GF-D8 (cell line): ENCODE results near the gene HEXB.
A peak's percentile ranks its signal among the peaks of the same experiment; 100 is the strongest.
"Not testable (repeated sequence)": the region's sequence is repeated elsewhere in the genome, so short reads cannot be mapped to it uniquely, and the experiment has no call there.

Experiments
- DNase-seq: peaks from one replicate; lab custom pipeline; 2025; lab: John Stamatoyannopoulos, UW

The HEXB gene

GRCh38 chr5:74659172-74659571 lies 25.9 kb upstream of the HEXB start:
- DNase-seq: no peak

DNA sequence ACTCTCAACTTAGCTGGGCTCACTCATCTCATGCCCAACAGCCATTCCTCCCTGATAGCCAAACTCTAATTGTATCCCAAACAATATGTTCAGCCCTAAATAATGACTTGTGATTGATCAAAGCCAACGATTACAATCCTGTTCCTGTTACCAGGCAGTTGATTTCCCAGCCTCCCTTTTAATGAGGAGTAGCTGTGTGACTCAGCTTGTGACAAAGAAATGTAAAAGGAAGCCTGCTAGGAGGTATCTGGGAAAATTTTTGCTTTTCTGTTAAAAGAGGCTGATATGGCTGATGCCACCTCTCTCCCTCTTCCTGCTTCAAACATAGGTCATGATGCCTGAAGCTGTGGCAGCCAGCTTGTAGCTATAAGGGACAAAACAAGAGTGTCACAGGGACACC lies 24.9 kb upstream of the HEXB start:
- DNase-seq: no peak

DNA sequence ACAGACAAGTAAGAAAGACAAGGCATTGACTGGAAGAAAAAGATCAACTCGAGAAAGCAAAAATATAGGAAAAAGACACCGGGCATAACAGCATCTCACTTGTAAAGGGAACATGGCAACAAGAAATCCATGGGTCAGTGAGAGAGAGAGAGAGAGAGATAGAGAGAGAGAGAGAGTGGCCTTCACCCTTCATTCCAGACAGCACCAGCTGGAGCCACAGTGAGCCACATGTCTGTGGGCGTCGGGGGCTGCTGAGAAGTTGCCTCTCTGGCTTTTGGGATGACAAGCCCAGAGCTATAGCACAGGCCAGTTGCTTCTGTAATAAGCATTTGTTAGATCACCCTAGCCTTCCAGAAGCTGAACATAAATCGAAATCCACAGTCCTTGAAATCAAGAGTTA lies 24.2 kb upstream of the HEXB start:
- DNase-seq: no peak

DNA sequence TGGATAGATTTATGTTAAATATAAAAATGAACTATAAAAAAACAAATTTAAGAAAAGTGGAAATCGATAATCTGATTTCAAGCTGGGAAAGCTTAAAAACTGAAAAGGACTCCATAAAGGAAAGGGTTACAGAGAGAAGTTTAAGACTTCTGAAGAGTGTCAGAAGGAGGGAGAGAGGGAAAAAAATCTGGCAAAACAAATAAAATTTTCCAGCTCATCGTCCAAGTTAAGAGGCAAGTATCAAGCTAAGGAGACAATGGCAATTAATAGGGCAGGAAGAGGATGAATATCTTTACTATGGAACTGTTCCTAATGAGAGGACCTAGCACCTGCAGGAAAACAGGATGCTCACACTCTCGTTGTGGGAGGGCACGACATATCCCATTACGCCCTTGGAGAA lies 20.5 kb upstream of the HEXB start:
- no peak for DNase-seq

GRCh38 chr5:74665273-74665672 lies 19.8 kb upstream of the HEXB start:
- no peak for DNase-seq

DNA sequence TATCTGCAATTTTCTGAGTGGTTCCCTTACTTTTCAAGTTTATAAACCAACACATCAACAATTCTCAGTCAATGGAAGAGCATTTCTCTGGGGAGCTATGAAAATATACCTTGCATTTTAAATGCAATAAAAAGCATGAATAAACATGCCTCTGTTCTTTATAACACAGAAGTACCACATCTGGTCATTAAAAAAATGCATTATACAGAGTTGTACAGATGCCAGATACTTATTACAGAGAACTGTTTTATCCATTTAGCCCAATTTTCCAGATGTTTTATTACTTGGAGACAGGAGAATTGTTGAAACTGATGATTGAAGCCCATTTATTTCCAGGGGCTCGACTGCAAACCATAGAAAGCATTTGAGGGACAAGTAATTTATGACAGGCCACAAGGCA lies 19.2 kb upstream of the HEXB start:
- no peak for DNase-seq

DNA sequence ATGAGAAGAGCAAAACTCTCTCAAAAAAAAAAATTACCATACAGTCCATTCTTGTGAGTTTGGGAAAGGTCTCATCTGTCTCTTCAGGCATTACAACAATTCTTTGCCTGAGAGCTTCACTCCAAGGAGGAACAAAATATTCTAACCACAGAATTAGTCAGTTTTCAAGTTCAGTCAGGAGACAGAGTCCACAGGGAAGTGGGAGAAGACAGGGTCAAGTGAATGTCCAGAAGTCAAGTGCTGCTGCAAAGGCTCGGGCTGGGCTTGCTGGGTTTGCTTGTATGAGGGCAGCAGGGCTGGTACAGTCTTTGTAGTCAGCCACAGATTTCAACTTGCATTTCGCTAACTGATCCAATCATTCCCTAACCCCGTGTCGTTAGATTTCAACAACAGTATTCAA lies 17.6 kb upstream of the HEXB start:
- DNase-seq: no peak

- no peak for DNase-seq
Observed at GRCh38 chr5:74669821-74670220, 15.2 kb upstream of the HEXB start.

GRCh38 chr5:74670396-74671038 lies 14.5 kb upstream of the HEXB start:
- no peak for DNase-seq

DNA sequence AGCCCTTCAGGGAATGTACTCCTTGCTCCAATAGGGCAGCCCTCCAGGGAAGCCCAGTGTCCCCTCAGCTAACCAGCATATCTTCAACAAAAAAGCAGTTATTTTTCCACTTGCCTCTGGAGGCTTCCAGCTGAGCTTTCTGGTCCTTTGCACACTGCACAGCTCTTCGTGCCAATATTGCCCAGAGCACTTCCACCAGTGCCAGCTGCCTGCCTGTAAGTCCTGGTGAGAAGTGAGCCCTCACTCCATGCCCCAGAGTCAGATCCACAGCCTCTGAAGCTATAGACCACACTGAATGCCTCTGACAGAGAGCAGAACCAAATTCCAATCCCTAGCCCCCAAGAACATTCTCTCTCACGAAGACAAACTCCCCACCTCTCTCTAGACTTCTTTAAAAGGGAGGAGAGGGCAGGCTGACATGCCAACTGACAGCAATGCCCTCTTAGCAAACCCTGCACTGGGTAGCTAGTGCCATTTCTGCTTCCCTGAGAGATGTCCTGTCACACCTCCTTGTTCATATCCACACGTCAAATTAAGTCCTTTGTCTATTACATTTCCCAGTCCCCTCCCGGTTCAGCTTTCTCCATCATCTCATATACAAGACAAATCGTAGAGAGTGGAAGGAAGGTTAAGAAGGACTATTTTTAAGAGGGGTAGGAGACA lies 12.7 kb upstream of the HEXB start:
- no peak for DNase-seq

DNA sequence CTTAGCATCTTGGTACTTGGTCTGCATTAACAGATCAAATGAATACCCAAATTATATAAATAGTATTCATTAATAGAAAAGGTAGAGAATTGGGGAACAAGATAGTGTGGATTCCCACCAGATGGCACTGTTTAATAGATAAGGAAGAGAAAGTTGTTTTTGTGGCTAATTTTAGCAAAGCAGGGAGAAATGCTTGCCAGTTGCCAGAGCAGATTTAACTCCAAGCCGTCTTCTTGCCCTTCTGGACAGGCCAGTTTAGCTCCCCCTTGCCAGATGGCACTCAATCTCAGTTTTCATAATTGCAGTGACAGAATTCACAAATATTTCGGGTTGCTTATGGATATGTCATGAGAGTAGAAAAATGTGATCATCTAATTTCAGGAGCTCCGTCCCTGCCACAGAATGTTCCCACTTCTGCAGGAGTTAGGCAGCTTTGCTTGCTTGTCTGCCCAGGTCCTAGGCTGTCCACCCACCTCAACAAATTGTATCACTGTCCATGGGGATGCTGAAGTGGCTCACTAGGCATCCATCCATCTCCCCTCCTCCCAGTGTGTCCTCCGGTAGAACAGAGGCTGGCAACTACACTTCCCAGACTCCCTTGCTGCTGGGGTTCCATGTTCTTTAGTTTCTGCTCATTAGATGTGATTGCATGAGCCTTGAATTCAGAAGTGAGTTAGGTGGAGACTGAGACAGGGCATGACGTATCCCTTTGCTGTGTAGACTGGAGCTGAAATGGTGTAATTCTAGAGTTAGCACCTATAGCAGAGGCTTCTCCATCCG lies 11.8 kb upstream of the HEXB start:
- DNase-seq: peak; percentile 1

GRCh38 chr5:74676466-74676865 lies 8.6 kb upstream of the HEXB start:
- not testable (repeated sequence) for DNase-seq

- not testable (repeated sequence) for DNase-seq
Observed at GRCh38 chr5:74678123-74678522, 6.9 kb upstream of the HEXB start.

- DNase-seq: not testable (repeated sequence)
Observed at GRCh38 chr5:74679300-74679699, 5.7 kb upstream of the HEXB start.

DNA sequence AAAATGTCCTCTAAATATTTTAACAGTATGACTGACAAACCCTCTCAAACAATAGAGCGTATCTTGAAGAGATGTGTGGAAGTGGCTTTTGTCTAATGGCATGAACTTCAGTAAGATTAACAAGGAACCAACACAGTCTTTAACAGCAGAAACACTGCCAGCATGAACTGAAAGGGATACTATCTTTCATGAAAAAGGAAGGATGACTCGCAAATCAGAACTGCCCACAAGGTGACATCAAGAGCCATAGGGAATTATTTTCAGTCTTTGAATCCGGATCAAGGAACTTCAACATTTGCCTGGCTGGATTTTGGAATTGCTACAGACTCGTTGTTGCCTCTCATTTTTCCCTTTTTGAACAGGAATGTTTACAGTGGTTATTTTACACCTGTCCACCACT lies 5.1 kb upstream of the HEXB start:
- DNase-seq: no peak

- DNase-seq: no peak
Observed at GRCh38 chr5:74685979-74686631, 1.1 kb downstream of the HEXB start.

DNA sequence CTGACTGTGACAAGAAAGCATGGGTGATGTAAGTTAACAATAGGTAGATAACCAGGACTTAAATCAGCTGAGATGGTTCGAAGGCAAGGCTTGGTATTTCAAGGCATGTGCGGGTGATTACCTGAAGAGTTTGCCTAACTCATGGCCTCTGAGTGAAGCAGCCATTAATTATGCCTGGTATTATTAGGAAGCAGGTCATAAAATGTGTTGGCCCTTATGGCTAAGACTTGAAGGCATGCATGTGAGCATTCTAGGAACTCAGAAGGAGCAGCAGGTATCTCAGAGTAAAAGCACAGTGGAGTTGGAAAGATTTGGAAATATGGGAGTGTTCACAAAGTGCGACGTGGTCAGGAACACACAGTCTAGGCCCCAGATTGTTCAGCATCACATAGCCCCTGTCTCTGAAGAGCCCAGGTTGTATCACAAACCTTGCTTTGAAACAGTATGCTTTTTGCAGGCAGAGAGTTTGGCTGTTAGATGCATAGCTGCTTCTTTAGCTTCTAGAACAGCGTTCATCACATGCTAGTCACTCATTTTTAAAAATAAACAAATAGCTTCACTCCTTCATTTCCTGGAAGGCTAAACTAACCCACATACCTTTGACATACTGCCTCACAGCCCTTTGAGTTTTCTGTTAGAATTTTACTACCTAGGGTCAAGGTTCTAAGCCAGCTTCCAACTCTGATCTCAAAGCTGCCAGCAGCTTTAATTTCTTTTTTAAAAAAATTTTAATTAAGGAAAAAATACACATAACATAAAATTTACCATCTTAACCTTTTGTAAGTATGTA lies 2.1 kb downstream of the HEXB start:
- DNase-seq: no peak

DNA sequence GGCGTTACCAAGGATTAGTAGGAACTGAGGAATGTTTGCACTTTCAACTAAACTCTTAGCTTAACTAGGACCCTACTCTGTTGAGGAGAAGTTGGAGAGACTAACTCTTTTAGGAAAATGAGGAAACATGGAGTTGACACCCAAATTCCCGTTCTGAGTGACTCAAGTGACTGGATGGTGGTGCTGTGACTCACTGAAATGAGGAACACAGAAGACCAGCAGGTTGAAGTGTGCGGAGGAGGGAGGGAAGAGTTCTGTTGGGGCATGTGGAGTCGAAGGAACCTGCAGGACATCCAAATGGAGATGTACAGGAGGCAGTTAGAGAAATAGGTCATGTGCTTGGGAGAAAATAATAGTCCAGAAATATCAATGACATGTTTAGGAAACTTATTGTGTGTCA lies 8.2 kb downstream of the HEXB start:
- DNase-seq: no peak

DNA sequence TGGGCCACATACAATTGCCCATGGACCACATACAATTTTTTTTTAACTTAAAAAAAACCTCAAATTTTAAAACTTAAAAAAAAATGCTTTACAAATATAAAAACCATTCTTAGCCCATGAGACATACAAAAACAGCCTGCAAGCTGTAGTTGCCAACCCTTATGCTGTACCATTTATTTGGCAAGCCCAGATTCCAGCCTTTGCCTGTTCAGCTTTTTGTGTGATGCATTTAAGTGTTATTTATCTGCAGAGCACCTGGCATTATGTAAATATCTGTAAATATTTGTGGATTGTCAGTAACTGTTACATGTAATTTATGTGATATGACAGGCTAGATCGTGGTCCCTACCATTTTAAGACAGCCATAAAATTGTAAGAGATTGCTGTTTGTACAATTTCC lies 32.6 kb downstream of the HEXB start:
- DNase-seq: no peak

GRCh38 chr5:74722271-74722670 lies 37.2 kb downstream of the HEXB start:
- DNase-seq: no peak

DNA sequence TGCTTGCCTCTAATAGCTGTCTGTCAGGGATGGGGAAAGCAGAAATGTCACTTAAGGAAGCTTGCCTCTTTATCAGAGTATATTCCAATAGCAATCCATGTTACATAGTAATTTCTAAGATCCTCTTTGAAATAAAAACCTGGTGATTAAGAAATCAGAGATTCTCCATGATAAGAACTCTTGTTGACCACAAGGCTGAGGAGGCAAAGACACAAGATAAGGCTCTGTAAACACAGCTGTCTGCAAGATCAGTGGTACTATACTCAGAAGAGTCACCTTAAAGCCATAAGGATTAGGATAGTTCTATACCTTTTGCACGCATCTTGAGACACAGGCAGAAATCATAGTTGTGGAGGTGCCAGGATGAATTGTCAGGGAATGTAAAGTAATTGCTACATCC lies 40.3 kb downstream of the HEXB start:
- peak; percentile 32 for DNase-seq

GRCh38 chr5:74736759-74737158 lies 51.7 kb downstream of the HEXB start:
- DNase-seq: no peak
